WTC11 (cell line): ENCODE data around the gene ANKRD13D. TPM values are rescaled to one million over a fixed set of nuclear protein-coding genes. Genes with fewer than 3 reads are reported as not detected.

Experiments
- ATAC-seq: fragments of 200-7000 bp; cut with Tn5 transposase; 2 replicates; pipeline ENCODE4 v1.10.0; 2021; ENCODE audit warnings: mild to moderate bottlenecking, moderate library complexity
- CTCF ChIA-PET: fragments of 300-600 bp; sonication (Branson Sonifier 250); formaldehyde crosslinking; loops from one replicate; lab custom pipeline; 2021; ENCODE audit warnings: antibody characterized with exemption; lab: Charles Lee
- POLR2A ChIA-PET: fragments of 350-600 bp; sonication (Branson Sonifier 250); formaldehyde crosslinking; loops from one replicate; lab custom pipeline; 2021; ENCODE audit warnings: antibody characterized with exemption; lab: Charles Lee
- DNase-seq: peaks from one replicate; pipeline ENCODE4 v3.0.0; 2021; ENCODE audit warnings: low spot score
- H3K27ac Mint-ChIP-seq: 2 replicates; pipeline ENCODE4 v1.8.0; 2021; ENCODE audit warnings: mixed read lengths
- H3K27me3 Mint-ChIP-seq: 2 replicates; pipeline ENCODE4 v1.8.0; 2021; ENCODE audit warnings: low read depth, mild to moderate bottlenecking, moderate library complexity, mixed read lengths
- H3K36me3 Mint-ChIP-seq: 2 replicates; pipeline ENCODE4 v1.8.0; 2021; ENCODE audit warnings: mixed read lengths
- H3K4me1 Mint-ChIP-seq: 2 replicates; pipeline ENCODE4 v1.8.0; 2022; ENCODE audit warnings: mixed read lengths
- H3K4me3 Mint-ChIP-seq: 2 replicates; pipeline ENCODE4 v1.8.0; 2021; ENCODE audit warnings: mild to moderate bottlenecking, moderate library complexity, mixed read lengths
- H3K9me3 Mint-ChIP-seq: 2 replicates; pipeline ENCODE4 v1.8.0; 2021; ENCODE audit warnings: mixed read lengths
- ATF6 ChIP-seq: sonication (generic); formaldehyde crosslinking; IDR thresholded peaks from 2 replicates; pipeline ENCODE4 v1.8.1; 2023; ENCODE audit warnings: mild to moderate bottlenecking, missing genetic modification reagents
- E2F4 ChIP-seq: sonication (generic); formaldehyde crosslinking; IDR thresholded peaks from 2 replicates; pipeline ENCODE4 v1.8.1; 2022; ENCODE audit warnings: low read depth, mild to moderate bottlenecking, moderate library complexity, missing genetic modification reagents, borderline replicate concordance
- ELF4 ChIP-seq: sonication (generic); formaldehyde crosslinking; IDR thresholded peaks from 2 replicates; pipeline ENCODE4 v1.8.1; 2022; ENCODE audit warnings: low read depth, mild to moderate bottlenecking, moderate library complexity, missing genetic modification reagents
- FOXJ3 ChIP-seq: sonication (generic); formaldehyde crosslinking; IDR thresholded peaks from 2 replicates; pipeline ENCODE4 v1.9.0; 2021; ENCODE audit warnings: missing genetic modification reagents, mild to moderate bottlenecking, borderline replicate concordance
- FOXP4 ChIP-seq: sonication (generic); formaldehyde crosslinking; IDR thresholded peaks from 2 replicates; pipeline ENCODE4 v1.8.0; 2022; ENCODE audit warnings: mild to moderate bottlenecking, missing genetic modification reagents
- GRHL2 ChIP-seq: fragments of 250-450 bp; sonication (Bioruptor Pico); IDR thresholded peaks from 2 replicates; pipeline ENCODE4 v1.8.0; 2022; ENCODE audit warnings: mild to moderate bottlenecking, moderate library complexity; ENCODE audit not compliant: insufficient replicate concordance, severe bottlenecking
- MAX ChIP-seq: sonication (generic); formaldehyde crosslinking; IDR thresholded peaks from 2 replicates; pipeline ENCODE4 v1.8.0; 2022; ENCODE audit warnings: mild to moderate bottlenecking, missing genetic modification reagents
- NFATC4 ChIP-seq: fragments of 250-450 bp; sonication (Bioruptor Pico); IDR thresholded peaks from 2 replicates; pipeline ENCODE4 v1.9.0; 2021; ENCODE audit warnings: mild to moderate bottlenecking
- NFYB ChIP-seq: sonication (generic); formaldehyde crosslinking; conservative IDR thresholded peaks from 2 replicates; pipeline ENCODE4 v1.8.0; 2022; ENCODE audit warnings: low read depth, missing genetic modification reagents
- NR2C2 ChIP-seq: sonication (generic); formaldehyde crosslinking; IDR thresholded peaks from 2 replicates; pipeline ENCODE4 v1.8.0; 2022; ENCODE audit warnings: mild to moderate bottlenecking, missing genetic modification reagents
- PRRX2 ChIP-seq: fragments of 250-450 bp; sonication (Bioruptor Pico); IDR thresholded peaks from 2 replicates; pipeline ENCODE4 v1.8.0; 2021; ENCODE audit warnings: mild to moderate bottlenecking
- TCF7 ChIP-seq: sonication (generic); formaldehyde crosslinking; IDR thresholded peaks from 2 replicates; pipeline ENCODE4 v1.8.0; 2022; ENCODE audit warnings: mild to moderate bottlenecking, low read depth, missing genetic modification reagents, moderate library complexity
- ZNF121 ChIP-seq: sonication (generic); formaldehyde crosslinking; IDR thresholded peaks from 2 replicates; pipeline ENCODE4 v1.8.0; 2023; ENCODE audit warnings: missing genetic modification reagents
- ZNF263 ChIP-seq: sonication (generic); formaldehyde crosslinking; IDR thresholded peaks from 2 replicates; pipeline ENCODE4 v1.8.1; 2022; ENCODE audit warnings: low read depth, mild to moderate bottlenecking, moderate library complexity, missing genetic modification reagents
- ZNF671 ChIP-seq: fragments of 250-450 bp; sonication (Bioruptor Pico); IDR thresholded peaks from 2 replicates; pipeline ENCODE4 v1.8.0; 2021; ENCODE audit warnings: mild to moderate bottlenecking
- total RNA-seq: library from RNA; stranded (reverse); gene quantifications from 3 replicates; pipeline ENCODE4 v1.2.3, GENCODE V29; 2021
- TF ChIP-seq, protein P1 (sequence below): fragments of 250-450 bp; sonication (Bioruptor Pico); IDR thresholded peaks from 2 replicates; pipeline ENCODE4 v1.9.0; 2021; ENCODE audit warnings: mild to moderate bottlenecking
- TF ChIP-seq, protein P2 (sequence below): fragments of 250-450 bp; sonication (Bioruptor Pico); IDR thresholded peaks from 2 replicates; pipeline ENCODE4 v1.8.0; 2021; ENCODE audit warnings: mild to moderate bottlenecking
- TF ChIP-seq, protein P3 (sequence below): sonication (generic); formaldehyde crosslinking; conservative IDR thresholded peaks from 2 replicates; pipeline ENCODE4 v1.8.1; 2023; ENCODE audit warnings: mild to moderate bottlenecking, low read depth, missing genetic modification reagents, moderate library complexity
- TF ChIP-seq, protein P4 (sequence below): sonication (generic); formaldehyde crosslinking; IDR thresholded peaks from 2 replicates; pipeline ENCODE4 v1.8.0; 2023; ENCODE audit warnings: mild to moderate bottlenecking, missing genetic modification reagents
- TF ChIP-seq, protein P5 (sequence below): sonication (generic); formaldehyde crosslinking; IDR thresholded peaks from 2 replicates; pipeline ENCODE4 v1.8.0; 2022; ENCODE audit warnings: mild to moderate bottlenecking, missing genetic modification reagents

ANKRD13D gene
- total RNA-seq, 1 experiment from 2014 or later: 55.5 TPM

DNA sequence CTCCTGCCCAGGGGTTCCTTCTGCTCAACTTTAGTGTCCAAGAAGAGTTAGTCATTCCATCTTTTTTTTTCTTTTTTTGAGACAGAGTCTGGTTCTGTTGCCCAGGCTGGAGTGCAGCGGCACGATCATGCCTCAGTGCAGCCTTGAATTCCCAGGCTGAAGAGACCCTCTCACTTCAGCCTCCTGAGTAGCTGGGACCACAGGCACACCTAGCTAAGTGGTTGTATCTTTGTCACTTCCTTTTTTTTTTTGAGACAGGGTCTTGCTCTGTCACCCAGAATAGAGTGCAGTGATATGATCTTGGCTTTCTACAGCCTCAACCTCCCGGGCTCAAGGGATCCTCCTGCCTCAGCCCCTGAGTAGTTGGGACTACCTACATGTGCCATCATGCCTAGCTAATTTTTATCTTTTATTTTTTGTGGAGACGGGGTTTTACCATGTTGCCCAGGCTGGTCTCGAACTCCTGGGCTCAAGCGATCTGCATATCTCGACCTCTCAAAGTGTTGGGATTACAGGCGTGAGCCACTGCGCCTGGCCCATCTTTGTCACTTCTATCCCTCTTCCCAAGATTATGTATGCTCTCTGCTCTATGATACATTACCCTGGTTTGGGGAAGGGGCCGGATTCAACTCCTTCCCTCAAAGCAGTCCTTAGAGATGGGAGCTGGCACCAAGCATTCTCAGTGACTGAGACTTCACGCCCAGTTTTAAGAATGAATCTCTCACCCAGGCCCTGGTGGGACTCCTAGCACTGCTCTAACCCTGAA, 24.2 kb downstream of the ANKRD13D start:
- TF ChIP-seq, protein P1, sequence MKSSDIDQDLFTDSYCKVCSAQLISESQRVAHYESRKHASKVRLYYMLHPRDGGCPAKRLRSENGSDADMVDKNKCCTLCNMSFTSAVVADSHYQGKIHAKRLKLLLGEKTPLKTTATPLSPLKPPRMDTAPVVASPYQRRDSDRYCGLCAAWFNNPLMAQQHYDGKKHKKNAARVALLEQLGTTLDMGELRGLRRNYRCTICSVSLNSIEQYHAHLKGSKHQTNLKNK (CRISPR knock-in tag): no peak
- TF ChIP-seq GRHL2 (no peak), ZNF263 (CRISPR knock-in tag) (no peak), ELF4 (CRISPR knock-in tag) (no peak), PRRX2 (CRISPR knock-in tag) (no peak), E2F4 (CRISPR knock-in tag) (no peak)
- TF ChIP-seq, all 79 proteins: peak for 0
- Mint-ChIP-seq H3K9me3 (no peaks in the 10 kb centered on the region), H3K36me3 (peaks cover 2% of the 10 kb centered on the region; the same call in 1 of the 2 replicates), H3K4me3 (no peak overlapping the region), H3K27ac (peak overlapping the region; percentile 29; the same call in 1 of the 2 replicates), H3K27me3 (peaks cover 19% of the 10 kb centered on the region), H3K4me1 (peaks cover under 1% of the 10 kb centered on the region)
- ATAC-seq: no peak
- ChIA-PET CTCF (interaction anchor here (1.0 to 5.4 kb wide), 3 partner anchors 11 to 88 kb away, joined by 3 to 103 read pairs (median 5); partner anchors contain the start of genes PPP1CA and SSH3), POLR2A (no interaction called here)
- DNase-seq: no peak

- ATAC-seq (no peak), DNase-seq (no peak)
- H3K4me1 Mint-ChIP-seq: peaks cover 5% of the 10 kb centered on the region
- CTCF ChIA-PET: interaction anchor here (1.0 to 5.4 kb wide), 4 partner anchors 11 to 87 kb away, joined by 3 to 103 read pairs (median 5); partner anchors contain the start of genes PPP1CA and SSH3
- POLR2A ChIA-PET: no interaction called here
- peak overlapping the region; percentile 11 for H3K27ac Mint-ChIP-seq
- no peaks in the 10 kb centered on the region for H3K9me3 Mint-ChIP-seq
- H3K36me3 Mint-ChIP-seq: peaks cover 2% of the 10 kb centered on the region; the same call in 1 of the 2 replicates
- H3K27me3 Mint-ChIP-seq: peaks cover 28% of the 10 kb centered on the region
- no peak overlapping the region for H3K4me3 Mint-ChIP-seq
- TF ChIP-seq ZNF671: no peak
- TF ChIP-seq NFATC4 (CRISPR knock-in tag): no peak
- no peak for TF ChIP-seq ATF6 (CRISPR knock-in tag)
- TF ChIP-seq, protein P2, sequence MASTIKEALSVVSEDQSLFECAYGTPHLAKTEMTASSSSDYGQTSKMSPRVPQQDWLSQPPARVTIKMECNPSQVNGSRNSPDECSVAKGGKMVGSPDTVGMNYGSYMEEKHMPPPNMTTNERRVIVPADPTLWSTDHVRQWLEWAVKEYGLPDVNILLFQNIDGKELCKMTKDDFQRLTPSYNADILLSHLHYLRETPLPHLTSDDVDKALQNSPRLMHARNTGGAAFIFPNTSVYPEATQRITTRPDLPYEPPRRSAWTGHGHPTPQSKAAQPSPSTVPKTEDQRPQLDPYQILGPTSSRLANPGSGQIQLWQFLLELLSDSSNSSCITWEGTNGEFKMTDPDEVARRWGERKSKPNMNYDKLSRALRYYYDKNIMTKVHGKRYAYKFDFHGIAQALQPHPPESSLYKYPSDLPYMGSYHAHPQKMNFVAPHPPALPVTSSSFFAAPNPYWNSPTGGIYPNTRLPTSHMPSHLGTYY (CRISPR knock-in tag): no peak
- no peak for TF ChIP-seq NFYB
- TF ChIP-seq TCF7 (CRISPR knock-in tag): no peak
- TF ChIP-seq ZNF263 (CRISPR knock-in tag): no peak
- TF ChIP-seq FOXJ3 (CRISPR knock-in tag): no peak
- no peak for TF ChIP-seq MAX (CRISPR knock-in tag)
- TF ChIP-seq, protein P3, sequence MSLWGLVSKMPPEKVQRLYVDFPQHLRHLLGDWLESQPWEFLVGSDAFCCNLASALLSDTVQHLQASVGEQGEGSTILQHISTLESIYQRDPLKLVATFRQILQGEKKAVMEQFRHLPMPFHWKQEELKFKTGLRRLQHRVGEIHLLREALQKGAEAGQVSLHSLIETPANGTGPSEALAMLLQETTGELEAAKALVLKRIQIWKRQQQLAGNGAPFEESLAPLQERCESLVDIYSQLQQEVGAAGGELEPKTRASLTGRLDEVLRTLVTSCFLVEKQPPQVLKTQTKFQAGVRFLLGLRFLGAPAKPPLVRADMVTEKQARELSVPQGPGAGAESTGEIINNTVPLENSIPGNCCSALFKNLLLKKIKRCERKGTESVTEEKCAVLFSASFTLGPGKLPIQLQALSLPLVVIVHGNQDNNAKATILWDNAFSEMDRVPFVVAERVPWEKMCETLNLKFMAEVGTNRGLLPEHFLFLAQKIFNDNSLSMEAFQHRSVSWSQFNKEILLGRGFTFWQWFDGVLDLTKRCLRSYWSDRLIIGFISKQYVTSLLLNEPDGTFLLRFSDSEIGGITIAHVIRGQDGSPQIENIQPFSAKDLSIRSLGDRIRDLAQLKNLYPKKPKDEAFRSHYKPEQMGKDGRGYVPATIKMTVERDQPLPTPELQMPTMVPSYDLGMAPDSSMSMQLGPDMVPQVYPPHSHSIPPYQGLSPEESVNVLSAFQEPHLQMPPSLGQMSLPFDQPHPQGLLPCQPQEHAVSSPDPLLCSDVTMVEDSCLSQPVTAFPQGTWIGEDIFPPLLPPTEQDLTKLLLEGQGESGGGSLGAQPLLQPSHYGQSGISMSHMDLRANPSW (CRISPR knock-in tag): no peak
- TF ChIP-seq, protein P4, sequence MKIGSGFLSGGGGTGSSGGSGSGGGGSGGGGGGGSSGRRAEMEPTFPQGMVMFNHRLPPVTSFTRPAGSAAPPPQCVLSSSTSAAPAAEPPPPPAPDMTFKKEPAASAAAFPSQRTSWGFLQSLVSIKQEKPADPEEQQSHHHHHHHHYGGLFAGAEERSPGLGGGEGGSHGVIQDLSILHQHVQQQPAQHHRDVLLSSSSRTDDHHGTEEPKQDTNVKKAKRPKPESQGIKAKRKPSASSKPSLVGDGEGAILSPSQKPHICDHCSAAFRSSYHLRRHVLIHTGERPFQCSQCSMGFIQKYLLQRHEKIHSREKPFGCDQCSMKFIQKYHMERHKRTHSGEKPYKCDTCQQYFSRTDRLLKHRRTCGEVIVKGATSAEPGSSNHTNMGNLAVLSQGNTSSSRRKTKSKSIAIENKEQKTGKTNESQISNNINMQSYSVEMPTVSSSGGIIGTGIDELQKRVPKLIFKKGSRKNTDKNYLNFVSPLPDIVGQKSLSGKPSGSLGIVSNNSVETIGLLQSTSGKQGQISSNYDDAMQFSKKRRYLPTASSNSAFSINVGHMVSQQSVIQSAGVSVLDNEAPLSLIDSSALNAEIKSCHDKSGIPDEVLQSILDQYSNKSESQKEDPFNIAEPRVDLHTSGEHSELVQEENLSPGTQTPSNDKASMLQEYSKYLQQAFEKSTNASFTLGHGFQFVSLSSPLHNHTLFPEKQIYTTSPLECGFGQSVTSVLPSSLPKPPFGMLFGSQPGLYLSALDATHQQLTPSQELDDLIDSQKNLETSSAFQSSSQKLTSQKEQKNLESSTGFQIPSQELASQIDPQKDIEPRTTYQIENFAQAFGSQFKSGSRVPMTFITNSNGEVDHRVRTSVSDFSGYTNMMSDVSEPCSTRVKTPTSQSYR (CRISPR knock-in tag): no peak
- TF ChIP-seq FOXP4 (CRISPR knock-in tag): no peak
- no peak for TF ChIP-seq ZNF121
- no peak for TF ChIP-seq NR2C2 (CRISPR knock-in tag)
- TF ChIP-seq, protein P5, sequence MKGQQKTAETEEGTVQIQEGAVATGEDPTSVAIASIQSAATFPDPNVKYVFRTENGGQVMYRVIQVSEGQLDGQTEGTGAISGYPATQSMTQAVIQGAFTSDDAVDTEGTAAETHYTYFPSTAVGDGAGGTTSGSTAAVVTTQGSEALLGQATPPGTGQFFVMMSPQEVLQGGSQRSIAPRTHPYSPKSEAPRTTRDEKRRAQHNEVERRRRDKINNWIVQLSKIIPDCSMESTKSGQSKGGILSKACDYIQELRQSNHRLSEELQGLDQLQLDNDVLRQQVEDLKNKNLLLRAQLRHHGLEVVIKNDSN (CRISPR knock-in tag): no peak
These were observed 25.1 kb downstream of the ANKRD13D start for GRCh38 chr11:67314218-67314617.
